ENCODE data around the gene MACROD2. TPM values are rescaled to one million over a fixed set of nuclear protein-coding genes. Genes with fewer than 3 reads are reported as not detected.

MACROD2 gene
- polyA plus RNA-seq, 1 donor from 2014 or later = 23.2 TPM

- Histone ChIP-seq H3K9me2 (ENCODE audit: insufficient read depth, low read length) (no peaks in the 10 kb centered on the region), H3K9me3 (ENCODE audit: low read length) (no peaks in the 10 kb centered on the region), H4K20me1 (ENCODE audit: insufficient read depth) (no peaks in the 10 kb centered on the region), H3K36me3 (ENCODE audit: insufficient read depth, low read length) (no peaks in the 10 kb centered on the region), H3K79me2 (replicated peaks; ENCODE audit: insufficient read depth, low read length) (no peaks in the 10 kb centered on the region), H2AFZ (ENCODE audit: low read depth, low read length) (no peak overlapping the region), H3K27ac (ENCODE audit: low read length) (no peak overlapping the region), H3K4me2 (ENCODE audit: low read length) (no peak overlapping the region), H3K9ac (ENCODE audit: low read length) (no peak overlapping the region), H3K27me3 (ENCODE audit: insufficient read depth, low read depth, low read length) (no peaks in the 10 kb centered on the region), H3F3A (ENCODE audit: insufficient read depth, low read length, poor library complexity, severe bottlenecking) (no peaks in the 10 kb centered on the region), H3K4me3 (ENCODE audit: low read length) (no peak overlapping the region)
- no peak for TF ChIP-seq MXI1 (conservative IDR thresholded peaks at IDR 0.05; ENCODE audit: poor library complexity, severe bottlenecking)
- TF ChIP-seq EZH2 (IDR thresholded peaks at IDR 0.05; ENCODE audit: borderline replicate concordance, insufficient read depth, low read length, poor library complexity, severe bottlenecking) = no peak
- TF ChIP-seq TAF1 (IDR thresholded peaks at IDR 0.05; ENCODE audit: low read depth) = no peak
- TF ChIP-seq REST (IDR thresholded peaks at IDR 0.05; ENCODE audit: borderline replicate concordance) = no peak
- TF ChIP-seq CTCF (IDR thresholded peaks at IDR 0.05; ENCODE audit: poor library complexity, severe bottlenecking) = no peak
- TF ChIP-seq EP300 (conservative IDR thresholded peaks at IDR 0.05; ENCODE audit: poor library complexity, severe bottlenecking) = no peak
These were observed 315.8 kb downstream of the MACROD2 start for GRCh38 chr20:14310977-14311627.

GRCh38 chr20:14312001-14312400 is 316.7 kb downstream of the MACROD2 start:
- Histone ChIP-seq H3K9ac (ENCODE audit: low read length) (no peak overlapping the region), H3F3A (ENCODE audit: insufficient read depth, low read length, poor library complexity, severe bottlenecking) (no peaks in the 10 kb centered on the region), H2AFZ (ENCODE audit: low read depth, low read length) (no peak overlapping the region), H3K36me3 (ENCODE audit: insufficient read depth, low read length) (no peaks in the 10 kb centered on the region), H3K27me3 (ENCODE audit: insufficient read depth, low read depth, low read length) (no peaks in the 10 kb centered on the region), H3K4me2 (ENCODE audit: low read length) (no peak overlapping the region), H3K9me2 (ENCODE audit: insufficient read depth, low read length) (no peaks in the 10 kb centered on the region), H3K27ac (ENCODE audit: low read length) (no peak overlapping the region), H3K9me3 (ENCODE audit: low read length) (no peaks in the 10 kb centered on the region), H4K20me1 (ENCODE audit: insufficient read depth) (no peaks in the 10 kb centered on the region), H3K79me2 (replicated peaks; ENCODE audit: insufficient read depth, low read length) (no peaks in the 10 kb centered on the region), H3K4me3 (ENCODE audit: low read length) (no peak overlapping the region)
- no peak for TF ChIP-seq REST (IDR thresholded peaks at IDR 0.05; ENCODE audit: borderline replicate concordance)
- no peak for TF ChIP-seq CTCF (IDR thresholded peaks at IDR 0.05; ENCODE audit: poor library complexity, severe bottlenecking)
- no peak for TF ChIP-seq SMC3 (conservative IDR thresholded peaks at IDR 0.05; ENCODE audit: poor library complexity)
- no peak for TF ChIP-seq EP300 (conservative IDR thresholded peaks at IDR 0.05; ENCODE audit: poor library complexity, severe bottlenecking)
- TF ChIP-seq POLR2AphosphoS5 (IDR thresholded peaks at IDR 0.05) = no peak
- TF ChIP-seq MXI1 (conservative IDR thresholded peaks at IDR 0.05; ENCODE audit: poor library complexity, severe bottlenecking) = no peak
- TF ChIP-seq TAF1 (IDR thresholded peaks at IDR 0.05; ENCODE audit: low read depth) = no peak
- no peak for TF ChIP-seq EZH2 (IDR thresholded peaks at IDR 0.05; ENCODE audit: borderline replicate concordance, insufficient read depth, low read length, poor library complexity, severe bottlenecking)
- TF ChIP-seq RAD21 (conservative IDR thresholded peaks at IDR 0.05) = no peak
